PFSK-1 (cell line): ENCODE measurements around the gene NDUFS7.

Experiments
- FOXP2 ChIP-seq: optimal IDR thresholded peaks from 2 replicates; pipeline ENCODE3; 2011; ENCODE audit warnings: borderline replicate concordance, control low read depth, inconsistent platforms; ENCODE audit not compliant: insufficient read depth; ENCODE audit errors: extremely low read length, extremely low read depth
- POLR2AphosphoS5 ChIP-seq: IDR thresholded peaks from 2 replicates; pipeline ENCODE4 v1.6.1; 2012; ENCODE audit warnings: low read depth, mild to moderate bottlenecking, control low read depth, low read length, moderate library complexity
- SIN3A ChIP-seq: IDR thresholded peaks from 2 replicates; pipeline ENCODE4 v1.6.1; 2012; ENCODE audit warnings: mild to moderate bottlenecking, low read length, moderate library complexity, borderline replicate concordance; ENCODE audit not compliant: insufficient read depth
- TAF1 ChIP-seq: IDR thresholded peaks from 2 replicates; pipeline ENCODE4 v1.6.1; 2012; ENCODE audit warnings: low read length, control low read depth, borderline replicate concordance; ENCODE audit not compliant: insufficient read depth
- TF ChIP-seq, protein P1 (sequence below), 2 experiments: IDR thresholded peaks; 2 replicates each; pipeline versions ENCODE4 v1.6.1 to v1.8.0; 2011 to 2012; ENCODE audit warnings: low read depth in 2 of 2, low read length in 2 of 2, control low read depth in 1 of 2, inconsistent platforms in 1 of 2, mild to moderate bottlenecking in 1 of 2, moderate library complexity in 1 of 2; ENCODE audit not compliant: insufficient read depth in 1 of 2

NDUFS7 gene

DNA sequence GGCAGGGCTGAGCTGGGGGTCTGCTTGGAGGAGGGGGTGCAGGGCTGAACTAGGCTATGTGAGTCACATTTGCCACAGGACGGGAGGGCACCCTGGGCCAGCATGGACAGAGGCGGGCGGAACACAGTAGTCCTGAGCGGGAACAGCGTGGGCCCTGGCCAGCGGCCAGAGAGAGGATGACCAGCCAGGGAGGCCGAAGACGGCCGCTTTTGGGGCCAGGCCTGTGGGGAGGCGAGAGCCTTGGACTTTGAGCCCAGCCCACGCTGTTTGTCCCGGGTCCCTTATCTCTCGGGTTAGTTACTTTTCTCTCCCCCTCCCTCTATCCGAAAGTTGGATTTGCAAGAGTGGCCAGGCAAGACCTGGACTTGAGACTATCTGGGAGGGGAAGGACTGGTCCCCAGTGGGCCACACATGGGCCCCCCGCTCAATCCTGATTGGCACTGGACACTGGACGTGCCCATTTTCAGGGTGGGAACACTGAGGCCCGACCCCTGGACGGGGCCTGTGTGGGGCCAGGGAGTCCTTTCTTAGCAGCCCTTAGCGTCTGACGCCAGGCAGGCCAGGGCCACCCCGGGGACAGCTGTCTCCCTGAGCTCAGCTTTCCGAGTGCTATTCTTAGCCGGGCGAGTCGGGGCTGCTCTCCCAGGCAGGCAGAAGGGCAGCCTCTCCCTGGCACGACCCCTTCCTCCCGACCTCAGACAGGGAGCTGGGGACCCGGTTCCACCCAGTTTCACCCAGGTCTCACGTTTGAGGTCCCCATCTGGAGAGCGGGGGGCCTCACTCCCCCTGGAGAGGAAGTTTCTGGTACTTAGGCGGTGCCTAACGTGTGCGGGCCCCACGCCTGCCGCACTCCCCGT lies 16.8 kb downstream of the NDUFS7 start:
- TF ChIP-seq TAF1 (no peak), POLR2AphosphoS5 (no peak; the same call in 1 of the 2 replicates), FOXP2 (no peak), SIN3A (no peak)
- TF ChIP-seq, protein P1, sequence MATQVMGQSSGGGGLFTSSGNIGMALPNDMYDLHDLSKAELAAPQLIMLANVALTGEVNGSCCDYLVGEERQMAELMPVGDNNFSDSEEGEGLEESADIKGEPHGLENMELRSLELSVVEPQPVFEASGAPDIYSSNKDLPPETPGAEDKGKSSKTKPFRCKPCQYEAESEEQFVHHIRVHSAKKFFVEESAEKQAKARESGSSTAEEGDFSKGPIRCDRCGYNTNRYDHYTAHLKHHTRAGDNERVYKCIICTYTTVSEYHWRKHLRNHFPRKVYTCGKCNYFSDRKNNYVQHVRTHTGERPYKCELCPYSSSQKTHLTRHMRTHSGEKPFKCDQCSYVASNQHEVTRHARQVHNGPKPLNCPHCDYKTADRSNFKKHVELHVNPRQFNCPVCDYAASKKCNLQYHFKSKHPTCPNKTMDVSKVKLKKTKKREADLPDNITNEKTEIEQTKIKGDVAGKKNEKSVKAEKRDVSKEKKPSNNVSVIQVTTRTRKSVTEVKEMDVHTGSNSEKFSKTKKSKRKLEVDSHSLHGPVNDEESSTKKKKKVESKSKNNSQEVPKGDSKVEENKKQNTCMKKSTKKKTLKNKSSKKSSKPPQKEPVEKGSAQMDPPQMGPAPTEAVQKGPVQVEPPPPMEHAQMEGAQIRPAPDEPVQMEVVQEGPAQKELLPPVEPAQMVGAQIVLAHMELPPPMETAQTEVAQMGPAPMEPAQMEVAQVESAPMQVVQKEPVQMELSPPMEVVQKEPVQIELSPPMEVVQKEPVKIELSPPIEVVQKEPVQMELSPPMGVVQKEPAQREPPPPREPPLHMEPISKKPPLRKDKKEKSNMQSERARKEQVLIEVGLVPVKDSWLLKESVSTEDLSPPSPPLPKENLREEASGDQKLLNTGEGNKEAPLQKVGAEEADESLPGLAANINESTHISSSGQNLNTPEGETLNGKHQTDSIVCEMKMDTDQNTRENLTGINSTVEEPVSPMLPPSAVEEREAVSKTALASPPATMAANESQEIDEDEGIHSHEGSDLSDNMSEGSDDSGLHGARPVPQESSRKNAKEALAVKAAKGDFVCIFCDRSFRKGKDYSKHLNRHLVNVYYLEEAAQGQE (IDR thresholded peaks at IDR 0.05; ENCODE audit: insufficient read depth in 1 of 2, low read depth in 2 of 2, low read length in 2 of 2) = no peak

DNA sequence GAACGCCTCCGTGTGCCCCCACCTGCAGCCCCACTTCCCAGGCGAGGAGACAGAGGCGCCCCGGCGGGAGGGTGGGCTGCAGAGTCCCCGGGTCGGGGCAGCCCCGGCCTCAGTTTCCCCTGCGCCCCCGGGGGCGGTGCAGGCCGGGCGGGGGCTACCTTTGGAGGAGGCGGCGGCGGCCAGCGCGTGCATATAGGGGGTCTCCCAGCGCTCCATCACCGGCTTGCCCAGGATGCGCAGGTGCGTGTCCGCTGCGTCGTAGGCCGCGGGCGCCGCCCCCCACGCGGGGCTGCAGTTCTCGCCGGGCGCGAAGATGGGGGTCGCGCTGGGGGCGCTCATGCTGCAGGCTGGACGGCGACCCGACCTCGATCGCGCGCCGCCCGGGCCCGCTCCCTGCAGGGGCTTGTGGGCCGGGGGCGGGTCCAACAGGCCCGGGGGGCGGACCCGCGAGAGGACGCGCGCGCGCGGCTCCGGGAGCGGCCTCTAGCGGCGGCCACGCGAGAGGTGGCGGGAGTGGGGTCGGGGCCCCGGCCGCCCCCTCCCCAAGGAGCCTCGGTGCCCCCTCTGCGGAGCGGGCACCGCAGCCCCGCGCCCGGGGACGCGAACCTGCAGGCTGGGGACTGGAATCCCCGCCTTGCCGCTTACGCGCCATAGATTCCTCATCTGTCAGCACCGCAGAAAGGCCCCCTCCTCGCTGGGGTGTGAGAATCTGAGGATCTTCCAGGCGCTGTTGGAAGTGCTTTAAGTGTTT lies 17.6 kb downstream of the NDUFS7 start, which contains the start of gene GAMT:
Gene GAMT (minus strand): TSS at position 405 of the 751 bp plus-strand sequence. CDS start 66 bp downstream, at position 339.
- TF ChIP-seq SIN3A (no peak), FOXP2 (peak; percentile 44), POLR2AphosphoS5 (peak; percentile 59), TAF1 (no peak)

DNA sequence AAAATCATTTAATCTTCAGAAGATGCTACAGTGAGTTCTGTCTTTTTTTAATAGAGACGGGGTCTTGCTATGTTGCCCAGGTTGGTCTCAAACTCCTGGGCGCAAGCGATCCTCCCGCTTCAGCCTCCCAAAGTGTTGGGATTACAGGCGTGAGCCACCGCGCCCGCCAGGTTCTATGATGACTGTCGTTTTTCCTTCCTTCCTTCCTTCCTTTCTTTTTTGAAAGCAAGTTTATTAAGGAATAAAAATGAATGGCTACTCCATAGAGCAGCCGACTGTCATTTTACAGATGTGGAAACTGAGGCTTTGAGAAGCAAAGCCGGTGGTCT lies 18.1 kb downstream of the NDUFS7 start:
- TF ChIP-seq TAF1 = no peak
- TF ChIP-seq, protein P1 (IDR thresholded peaks at IDR 0.05; ENCODE audit: insufficient read depth in 1 of 2, low read depth in 2 of 2, low read length in 2 of 2) = no peak
- no peak for TF ChIP-seq SIN3A

DNA sequence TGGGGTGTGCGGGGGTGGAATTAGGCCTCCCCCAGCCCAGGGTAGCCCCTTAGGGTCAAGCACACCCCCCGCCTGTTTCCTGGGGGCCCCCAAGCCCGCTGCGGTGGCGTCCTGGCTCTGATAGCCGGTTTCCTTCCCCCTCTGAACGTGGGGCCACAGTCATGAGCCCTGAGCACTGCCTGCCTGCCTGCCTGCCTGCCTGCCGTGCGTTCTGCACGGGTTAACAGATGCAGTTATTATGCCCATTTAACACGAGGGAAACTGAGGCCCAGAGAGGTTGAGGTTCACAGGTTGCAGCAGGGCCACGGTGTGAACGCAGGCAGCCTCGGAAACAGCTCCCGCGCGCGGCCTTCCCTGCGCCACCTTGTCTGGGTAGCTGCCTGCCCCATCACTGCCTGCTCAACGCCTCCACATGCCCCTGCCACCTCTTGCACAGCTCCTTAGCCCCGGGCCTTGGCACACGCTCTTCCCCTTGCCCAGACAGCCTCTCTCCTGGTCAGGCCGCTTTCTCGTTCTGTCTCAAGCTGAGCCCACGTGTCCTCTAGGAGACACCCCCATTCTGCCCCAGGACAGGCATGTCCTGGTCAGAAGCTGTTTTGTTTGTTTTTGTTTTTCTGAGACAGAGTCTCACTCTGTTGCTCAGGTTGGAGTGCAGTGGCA lies 18.8 kb downstream of the NDUFS7 start:
- peak; percentile 10 for TF ChIP-seq FOXP2
- TF ChIP-seq, protein P1 (IDR thresholded peaks at IDR 0.05; ENCODE audit: insufficient read depth in 1 of 2, low read depth in 2 of 2, low read length in 2 of 2) = no peak
- TF ChIP-seq SIN3A = no peak
- no peak for TF ChIP-seq POLR2AphosphoS5
- TF ChIP-seq TAF1 = no peak

DNA sequence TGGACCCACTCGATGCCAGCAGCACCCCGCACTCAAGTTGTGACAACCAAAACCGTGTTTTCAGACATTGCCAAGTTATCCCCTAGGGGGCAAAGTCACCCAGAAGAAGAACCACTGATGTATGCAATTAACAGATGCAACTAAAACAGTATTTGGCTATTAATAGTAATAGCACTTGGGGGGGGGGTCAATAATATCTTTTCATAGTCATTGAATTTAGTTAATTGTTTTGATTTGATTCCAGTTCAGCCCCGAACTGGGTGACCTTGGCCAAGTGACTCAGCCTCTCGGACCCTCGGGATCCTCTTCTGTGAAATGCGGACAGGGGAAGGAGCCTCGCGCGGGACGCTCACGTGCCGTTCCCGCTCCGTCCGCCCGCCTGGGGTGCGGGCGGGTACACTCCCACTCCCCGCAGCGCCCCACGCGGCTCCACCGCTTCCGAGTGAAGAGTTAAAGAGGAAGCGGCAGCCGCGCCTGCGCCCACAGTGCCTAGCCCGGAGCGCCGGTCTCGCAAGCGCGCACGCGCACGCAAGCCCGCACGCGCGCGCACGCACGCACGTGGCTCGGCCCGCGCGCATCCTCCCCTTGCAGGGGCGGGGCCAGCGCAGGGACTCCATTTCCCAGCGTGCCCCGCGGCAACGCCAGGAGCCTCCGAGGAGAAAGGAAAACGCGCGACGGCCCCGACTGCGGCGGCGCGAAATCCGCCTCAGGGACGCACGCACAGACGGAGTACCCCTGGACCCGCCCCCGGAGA lies 23.2 kb downstream of the NDUFS7 start:
- no peak; the same call in 1 of the 2 replicates for TF ChIP-seq POLR2AphosphoS5
- TF ChIP-seq FOXP2 = peak; percentile 52
